ENCODE measurements around the gene DIAPH3.

- TF ChIP-seq, protein P1, sequence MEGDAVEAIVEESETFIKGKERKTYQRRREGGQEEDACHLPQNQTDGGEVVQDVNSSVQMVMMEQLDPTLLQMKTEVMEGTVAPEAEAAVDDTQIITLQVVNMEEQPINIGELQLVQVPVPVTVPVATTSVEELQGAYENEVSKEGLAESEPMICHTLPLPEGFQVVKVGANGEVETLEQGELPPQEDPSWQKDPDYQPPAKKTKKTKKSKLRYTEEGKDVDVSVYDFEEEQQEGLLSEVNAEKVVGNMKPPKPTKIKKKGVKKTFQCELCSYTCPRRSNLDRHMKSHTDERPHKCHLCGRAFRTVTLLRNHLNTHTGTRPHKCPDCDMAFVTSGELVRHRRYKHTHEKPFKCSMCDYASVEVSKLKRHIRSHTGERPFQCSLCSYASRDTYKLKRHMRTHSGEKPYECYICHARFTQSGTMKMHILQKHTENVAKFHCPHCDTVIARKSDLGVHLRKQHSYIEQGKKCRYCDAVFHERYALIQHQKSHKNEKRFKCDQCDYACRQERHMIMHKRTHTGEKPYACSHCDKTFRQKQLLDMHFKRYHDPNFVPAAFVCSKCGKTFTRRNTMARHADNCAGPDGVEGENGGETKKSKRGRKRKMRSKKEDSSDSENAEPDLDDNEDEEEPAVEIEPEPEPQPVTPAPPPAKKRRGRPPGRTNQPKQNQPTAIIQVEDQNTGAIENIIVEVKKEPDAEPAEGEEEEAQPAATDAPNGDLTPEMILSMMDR (IDR thresholded peaks at IDR 0.05): no peak
- TF ChIP-seq EP300 (IDR thresholded peaks at IDR 0.05): no peak
- no peak for TF ChIP-seq POLR2AphosphoS5 (IDR thresholded peaks at IDR 0.05)
- no peak for TF ChIP-seq POLR2A (IDR thresholded peaks at IDR 0.05)
These were observed 187.8 kb downstream of the DIAPH3 start for GRCh38 chr13:59975807-59976435.

All from sigmoid colon (tissue), 4 donors.